ENCODE measurements around the gene UBR3. TPM values are rescaled to one million over a fixed set of nuclear protein-coding genes. Genes with fewer than 3 reads are reported as not detected.

UBR3 gene
- total RNA-seq, 1 experiment from 2014 or later: 16.4 TPM

DNA sequence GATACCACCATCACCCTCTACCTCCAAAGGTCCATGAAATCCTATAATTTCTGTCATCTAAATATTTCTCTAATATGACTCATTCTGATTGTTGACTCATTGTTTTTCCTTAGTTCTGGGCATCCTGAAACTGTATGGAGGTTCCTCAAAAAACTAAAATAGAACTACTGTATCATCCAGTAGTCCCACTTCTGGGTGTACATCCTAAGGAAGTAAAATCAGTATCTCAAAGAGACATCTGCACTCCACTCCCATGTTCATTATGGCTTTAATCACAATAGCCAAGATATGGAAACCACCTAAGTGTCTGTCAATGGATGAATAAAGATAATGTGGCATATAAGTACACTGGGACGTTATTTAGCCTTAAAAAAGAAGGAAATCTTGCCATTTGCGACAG lies 224.9 kb downstream of the UBR3 start (continued):
- TF ChIP-seq, protein P1, sequence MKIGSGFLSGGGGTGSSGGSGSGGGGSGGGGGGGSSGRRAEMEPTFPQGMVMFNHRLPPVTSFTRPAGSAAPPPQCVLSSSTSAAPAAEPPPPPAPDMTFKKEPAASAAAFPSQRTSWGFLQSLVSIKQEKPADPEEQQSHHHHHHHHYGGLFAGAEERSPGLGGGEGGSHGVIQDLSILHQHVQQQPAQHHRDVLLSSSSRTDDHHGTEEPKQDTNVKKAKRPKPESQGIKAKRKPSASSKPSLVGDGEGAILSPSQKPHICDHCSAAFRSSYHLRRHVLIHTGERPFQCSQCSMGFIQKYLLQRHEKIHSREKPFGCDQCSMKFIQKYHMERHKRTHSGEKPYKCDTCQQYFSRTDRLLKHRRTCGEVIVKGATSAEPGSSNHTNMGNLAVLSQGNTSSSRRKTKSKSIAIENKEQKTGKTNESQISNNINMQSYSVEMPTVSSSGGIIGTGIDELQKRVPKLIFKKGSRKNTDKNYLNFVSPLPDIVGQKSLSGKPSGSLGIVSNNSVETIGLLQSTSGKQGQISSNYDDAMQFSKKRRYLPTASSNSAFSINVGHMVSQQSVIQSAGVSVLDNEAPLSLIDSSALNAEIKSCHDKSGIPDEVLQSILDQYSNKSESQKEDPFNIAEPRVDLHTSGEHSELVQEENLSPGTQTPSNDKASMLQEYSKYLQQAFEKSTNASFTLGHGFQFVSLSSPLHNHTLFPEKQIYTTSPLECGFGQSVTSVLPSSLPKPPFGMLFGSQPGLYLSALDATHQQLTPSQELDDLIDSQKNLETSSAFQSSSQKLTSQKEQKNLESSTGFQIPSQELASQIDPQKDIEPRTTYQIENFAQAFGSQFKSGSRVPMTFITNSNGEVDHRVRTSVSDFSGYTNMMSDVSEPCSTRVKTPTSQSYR (CRISPR knock-in tag; IDR thresholded peaks at IDR 0.05): no peak

DNA sequence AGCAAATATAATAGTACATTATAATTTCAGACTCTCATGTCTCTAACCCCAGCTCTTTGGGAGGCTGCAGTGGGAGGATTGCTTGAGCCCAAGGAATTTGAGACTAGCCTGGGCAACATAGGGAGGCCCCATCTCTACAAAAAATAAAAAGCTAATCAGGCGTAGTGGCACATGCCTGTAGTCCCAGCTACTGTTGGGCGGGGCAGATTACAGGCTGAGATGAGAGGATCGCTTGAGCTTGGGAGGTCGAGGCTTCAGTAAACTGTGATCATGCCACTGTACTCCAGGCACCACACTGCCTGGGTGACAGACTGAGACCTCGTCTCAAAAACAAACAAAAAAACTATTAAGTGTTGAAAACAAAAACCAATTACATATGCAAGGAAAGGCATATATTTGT lies 227.7 kb downstream of the UBR3 start:
- peaks cover 10% of the 10 kb centered on the region for H3K4me1 Mint-ChIP-seq
- H3K4me3 Mint-ChIP-seq: no peak overlapping the region
- ATAC-seq: peak; percentile 24; the same call in 1 of the 2 replicates
- ChIA-PET POLR2A (no interaction called here), CTCF (no interaction called here)
- no peak for DNase-seq (ENCODE audit: low spot score)
- H3K9me3 Mint-ChIP-seq: no peaks in the 10 kb centered on the region
- H3K27me3 Mint-ChIP-seq (ENCODE audit: low read depth): no peaks in the 10 kb centered on the region
- no peaks in the 10 kb centered on the region for H3K36me3 Mint-ChIP-seq
- H3K27ac Mint-ChIP-seq: 0 out of 2 replicates have a peak overlapping the region, but pooled peaks have one; percentile 69
- TF ChIP-seq, protein P2, sequence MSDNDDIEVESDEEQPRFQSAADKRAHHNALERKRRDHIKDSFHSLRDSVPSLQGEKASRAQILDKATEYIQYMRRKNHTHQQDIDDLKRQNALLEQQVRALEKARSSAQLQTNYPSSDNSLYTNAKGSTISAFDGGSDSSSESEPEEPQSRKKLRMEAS (CRISPR knock-in tag; IDR thresholded peaks at IDR 0.05): no peak

DNA sequence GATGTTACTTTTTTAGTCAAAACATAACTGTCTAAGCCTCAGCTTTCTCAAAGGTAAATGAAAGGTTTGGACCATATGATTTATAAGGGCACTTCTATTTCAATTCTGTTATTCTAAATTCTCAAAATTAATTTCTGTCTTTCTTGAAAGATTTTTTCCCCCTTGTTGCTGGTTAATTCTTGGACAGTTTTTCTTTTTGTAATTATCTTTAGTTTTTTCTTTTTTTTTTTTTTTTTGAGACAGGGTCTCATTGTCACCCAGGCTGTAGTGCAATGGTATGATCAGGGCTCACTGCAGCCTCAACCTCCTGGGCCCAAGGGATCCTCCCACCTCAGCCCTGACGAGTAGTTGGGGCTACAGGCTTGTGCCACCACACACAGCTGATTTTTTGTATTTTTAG lies 229.6 kb downstream of the UBR3 start:
- ATAC-seq: no peak
- no peak for DNase-seq (ENCODE audit: low spot score)
- CTCF ChIA-PET: no interaction called here
- Mint-ChIP-seq H3K4me1 (peaks cover 10% of the 10 kb centered on the region), H3K36me3 (no peaks in the 10 kb centered on the region), H3K9me3 (no peaks in the 10 kb centered on the region), H3K4me3 (no peak overlapping the region), H3K27ac (no peak overlapping the region), H3K27me3 (ENCODE audit: low read depth) (no peaks in the 10 kb centered on the region)
- POLR2A ChIA-PET: no interaction called here
- TF ChIP-seq NR1H2 (CRISPR knock-in tag; IDR thresholded peaks at IDR 0.05) (no peak), NFE2L1 (CRISPR knock-in tag; IDR thresholded peaks at IDR 0.05) (no peak), CBFB (CRISPR knock-in tag; IDR thresholded peaks at IDR 0.05; ENCODE audit: low read depth) (no peak), TEAD4 (CRISPR knock-in tag; IDR thresholded peaks at IDR 0.05) (no peak), MYBL2 (CRISPR knock-in tag; IDR thresholded peaks at IDR 0.05) (no peak)
- TF ChIP-seq, protein P3, sequence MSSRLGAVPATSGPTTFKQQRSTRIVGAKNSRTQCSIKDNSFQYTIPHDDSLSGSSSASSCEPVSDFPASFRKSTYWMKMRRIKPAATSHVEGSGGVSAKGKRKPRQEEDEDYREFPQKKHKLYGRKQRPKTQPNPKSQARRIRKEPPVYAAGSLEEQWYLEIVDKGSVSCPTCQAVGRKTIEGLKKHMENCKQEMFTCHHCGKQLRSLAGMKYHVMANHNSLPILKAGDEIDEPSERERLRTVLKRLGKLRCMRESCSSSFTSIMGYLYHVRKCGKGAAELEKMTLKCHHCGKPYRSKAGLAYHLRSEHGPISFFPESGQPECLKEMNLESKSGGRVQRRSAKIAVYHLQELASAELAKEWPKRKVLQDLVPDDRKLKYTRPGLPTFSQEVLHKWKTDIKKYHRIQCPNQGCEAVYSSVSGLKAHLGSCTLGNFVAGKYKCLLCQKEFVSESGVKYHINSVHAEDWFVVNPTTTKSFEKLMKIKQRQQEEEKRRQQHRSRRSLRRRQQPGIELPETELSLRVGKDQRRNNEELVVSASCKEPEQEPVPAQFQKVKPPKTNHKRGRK (CRISPR knock-in tag; IDR thresholded peaks at IDR 0.05; ENCODE audit: borderline replicate concordance): no peak
- TF ChIP-seq, protein P4, sequence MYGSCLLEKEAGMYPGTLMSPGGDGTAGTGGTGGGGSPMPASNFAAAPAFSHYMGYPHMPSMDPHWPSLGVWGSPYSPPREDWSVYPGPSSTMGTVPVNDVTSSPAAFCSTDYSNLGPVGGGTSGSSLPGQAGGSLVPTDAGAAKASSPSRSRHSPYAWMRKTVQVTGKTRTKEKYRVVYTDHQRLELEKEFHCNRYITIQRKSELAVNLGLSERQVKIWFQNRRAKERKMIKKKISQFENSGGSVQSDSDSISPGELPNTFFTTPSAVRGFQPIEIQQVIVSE (CRISPR knock-in tag; IDR thresholded peaks at IDR 0.05; ENCODE audit: borderline replicate concordance): no peak
- TF ChIP-seq, protein P5, sequence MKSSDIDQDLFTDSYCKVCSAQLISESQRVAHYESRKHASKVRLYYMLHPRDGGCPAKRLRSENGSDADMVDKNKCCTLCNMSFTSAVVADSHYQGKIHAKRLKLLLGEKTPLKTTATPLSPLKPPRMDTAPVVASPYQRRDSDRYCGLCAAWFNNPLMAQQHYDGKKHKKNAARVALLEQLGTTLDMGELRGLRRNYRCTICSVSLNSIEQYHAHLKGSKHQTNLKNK (CRISPR knock-in tag; IDR thresholded peaks at IDR 0.05): no peak
- TF ChIP-seq, protein P6, sequence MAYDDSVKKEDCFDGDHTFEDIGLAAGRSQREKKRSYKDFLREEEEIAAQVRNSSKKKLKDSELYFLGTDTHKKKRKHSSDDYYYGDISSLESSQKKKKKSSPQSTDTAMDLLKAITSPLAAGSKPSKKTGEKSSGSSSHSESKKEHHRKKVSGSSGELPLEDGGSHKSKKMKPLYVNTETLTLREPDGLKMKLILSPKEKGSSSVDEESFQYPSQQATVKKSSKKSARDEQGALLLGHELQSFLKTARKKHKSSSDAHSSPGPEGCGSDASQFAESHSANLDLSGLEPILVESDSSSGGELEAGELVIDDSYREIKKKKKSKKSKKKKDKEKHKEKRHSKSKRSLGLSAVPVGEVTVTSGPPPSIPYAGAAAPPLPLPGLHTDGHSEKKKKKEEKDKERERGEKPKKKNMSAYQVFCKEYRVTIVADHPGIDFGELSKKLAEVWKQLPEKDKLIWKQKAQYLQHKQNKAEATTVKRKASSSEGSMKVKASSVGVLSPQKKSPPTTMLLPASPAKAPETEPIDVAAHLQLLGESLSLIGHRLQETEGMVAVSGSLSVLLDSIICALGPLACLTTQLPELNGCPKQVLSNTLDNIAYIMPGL (CRISPR knock-in tag; IDR thresholded peaks at IDR 0.05): no peak

DNA sequence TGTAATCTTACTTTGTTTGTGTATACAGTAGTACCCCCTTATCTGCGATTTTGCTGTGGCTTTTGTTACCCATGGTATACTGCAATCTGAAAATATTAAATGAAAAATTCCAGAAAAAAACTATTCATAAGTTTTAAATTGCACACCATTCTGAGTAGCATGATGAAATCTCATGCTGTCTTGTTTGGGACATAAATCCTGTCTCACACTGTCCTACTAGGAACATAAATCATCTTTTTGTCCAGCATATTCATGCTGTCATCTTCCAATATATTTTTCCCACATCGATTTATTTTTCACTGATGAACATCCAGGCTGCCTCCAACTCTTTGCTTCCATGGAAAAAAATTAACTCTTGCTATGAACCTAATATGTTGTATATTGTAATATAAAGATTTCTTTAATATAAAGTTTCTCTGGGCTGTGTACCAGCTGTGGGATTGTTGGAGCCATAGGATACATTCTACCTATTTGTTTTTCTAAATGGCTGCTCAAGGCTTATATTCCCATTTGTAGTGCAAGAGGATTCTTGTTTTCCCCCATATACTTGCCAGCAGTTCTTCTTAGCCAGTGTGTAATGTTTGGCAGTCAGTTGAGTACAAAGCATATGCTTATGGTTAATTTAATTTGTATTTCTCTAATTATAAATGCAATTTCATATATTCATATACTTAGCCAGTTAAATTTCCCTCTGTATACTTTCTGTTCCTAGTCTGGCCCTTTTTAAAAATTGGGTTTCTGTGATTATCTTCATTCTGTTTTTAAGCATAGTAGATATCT lies 236.4 kb downstream of the UBR3 start:
- Mint-ChIP-seq H3K36me3 (peaks cover 4% of the 10 kb centered on the region; the same call in 1 of the 2 replicates), H3K4me1 (no peaks in the 10 kb centered on the region), H3K9me3 (no peaks in the 10 kb centered on the region), H3K27me3 (ENCODE audit: low read depth) (no peaks in the 10 kb centered on the region), H3K4me3 (no peak overlapping the region), H3K27ac (no peak overlapping the region)
- no peak for ATAC-seq
- ChIA-PET POLR2A (no interaction called here), CTCF (no interaction called here)
- no peak for DNase-seq (ENCODE audit: low spot score)
- TF ChIP-seq, protein P7, sequence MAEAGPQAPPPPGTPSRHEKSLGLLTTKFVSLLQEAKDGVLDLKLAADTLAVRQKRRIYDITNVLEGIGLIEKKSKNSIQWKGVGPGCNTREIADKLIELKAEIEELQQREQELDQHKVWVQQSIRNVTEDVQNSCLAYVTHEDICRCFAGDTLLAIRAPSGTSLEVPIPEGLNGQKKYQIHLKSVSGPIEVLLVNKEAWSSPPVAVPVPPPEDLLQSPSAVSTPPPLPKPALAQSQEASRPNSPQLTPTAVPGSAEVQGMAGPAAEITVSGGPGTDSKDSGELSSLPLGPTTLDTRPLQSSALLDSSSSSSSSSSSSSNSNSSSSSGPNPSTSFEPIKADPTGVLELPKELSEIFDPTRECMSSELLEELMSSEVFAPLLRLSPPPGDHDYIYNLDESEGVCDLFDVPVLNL (CRISPR knock-in tag; IDR thresholded peaks at IDR 0.05; ENCODE audit: borderline replicate concordance, low read depth): no peak
- TF ChIP-seq, protein P8, sequence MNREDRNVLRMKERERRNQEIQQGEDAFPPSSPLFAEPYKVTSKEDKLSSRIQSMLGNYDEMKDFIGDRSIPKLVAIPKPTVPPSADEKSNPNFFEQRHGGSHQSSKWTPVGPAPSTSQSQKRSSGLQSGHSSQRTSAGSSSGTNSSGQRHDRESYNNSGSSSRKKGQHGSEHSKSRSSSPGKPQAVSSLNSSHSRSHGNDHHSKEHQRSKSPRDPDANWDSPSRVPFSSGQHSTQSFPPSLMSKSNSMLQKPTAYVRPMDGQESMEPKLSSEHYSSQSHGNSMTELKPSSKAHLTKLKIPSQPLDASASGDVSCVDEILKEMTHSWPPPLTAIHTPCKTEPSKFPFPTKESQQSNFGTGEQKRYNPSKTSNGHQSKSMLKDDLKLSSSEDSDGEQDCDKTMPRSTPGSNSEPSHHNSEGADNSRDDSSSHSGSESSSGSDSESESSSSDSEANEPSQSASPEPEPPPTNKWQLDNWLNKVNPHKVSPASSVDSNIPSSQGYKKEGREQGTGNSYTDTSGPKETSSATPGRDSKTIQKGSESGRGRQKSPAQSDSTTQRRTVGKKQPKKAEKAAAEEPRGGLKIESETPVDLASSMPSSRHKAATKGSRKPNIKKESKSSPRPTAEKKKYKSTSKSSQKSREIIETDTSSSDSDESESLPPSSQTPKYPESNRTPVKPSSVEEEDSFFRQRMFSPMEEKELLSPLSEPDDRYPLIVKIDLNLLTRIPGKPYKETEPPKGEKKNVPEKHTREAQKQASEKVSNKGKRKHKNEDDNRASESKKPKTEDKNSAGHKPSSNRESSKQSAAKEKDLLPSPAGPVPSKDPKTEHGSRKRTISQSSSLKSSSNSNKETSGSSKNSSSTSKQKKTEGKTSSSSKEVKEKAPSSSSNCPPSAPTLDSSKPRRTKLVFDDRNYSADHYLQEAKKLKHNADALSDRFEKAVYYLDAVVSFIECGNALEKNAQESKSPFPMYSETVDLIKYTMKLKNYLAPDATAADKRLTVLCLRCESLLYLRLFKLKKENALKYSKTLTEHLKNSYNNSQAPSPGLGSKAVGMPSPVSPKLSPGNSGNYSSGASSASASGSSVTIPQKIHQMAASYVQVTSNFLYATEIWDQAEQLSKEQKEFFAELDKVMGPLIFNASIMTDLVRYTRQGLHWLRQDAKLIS (CRISPR knock-in tag; IDR thresholded peaks at IDR 0.05; ENCODE audit: borderline replicate concordance): no peak
- no peak for TF ChIP-seq JUN (CRISPR knock-in tag; IDR thresholded peaks at IDR 0.05)
- TF ChIP-seq, protein P4 (CRISPR knock-in tag; IDR thresholded peaks at IDR 0.05; ENCODE audit: borderline replicate concordance): no peak
- TF ChIP-seq HMGA2 (CRISPR knock-in tag; IDR thresholded peaks at IDR 0.05): no peak

Measured in WTC11 (cell line).